ENCODE results near the gene GPR142.
"Not testable (repeated sequence)": the region's sequence is repeated elsewhere in the genome, so short reads cannot be mapped to it uniquely, and the experiment has no call there.

Gene GPR142

DNA sequence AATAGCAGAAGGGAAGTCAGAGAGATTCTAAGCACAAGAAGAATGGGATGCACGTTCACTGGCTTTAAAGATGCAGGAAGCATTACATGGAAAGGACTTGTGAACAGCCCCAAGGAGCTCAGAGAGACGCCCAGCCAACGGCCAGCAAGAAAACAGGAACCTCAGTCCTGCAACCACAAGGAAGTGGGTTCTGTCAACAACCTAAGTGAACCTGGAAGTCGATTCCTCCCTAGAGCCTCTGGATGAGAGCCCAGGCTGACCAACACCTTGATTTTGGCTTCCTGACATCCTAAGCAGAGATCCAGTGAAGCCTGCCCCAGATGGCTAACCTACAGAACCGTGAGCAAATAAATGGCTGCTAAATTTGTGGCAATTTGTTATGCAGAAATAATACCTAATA lies 24.5 kb downstream of the GPR142 start:
- no peak for DNase-seq (ENCODE audit: extremely low read depth in 1 of 2, low read depth in 1 of 2)

DNA sequence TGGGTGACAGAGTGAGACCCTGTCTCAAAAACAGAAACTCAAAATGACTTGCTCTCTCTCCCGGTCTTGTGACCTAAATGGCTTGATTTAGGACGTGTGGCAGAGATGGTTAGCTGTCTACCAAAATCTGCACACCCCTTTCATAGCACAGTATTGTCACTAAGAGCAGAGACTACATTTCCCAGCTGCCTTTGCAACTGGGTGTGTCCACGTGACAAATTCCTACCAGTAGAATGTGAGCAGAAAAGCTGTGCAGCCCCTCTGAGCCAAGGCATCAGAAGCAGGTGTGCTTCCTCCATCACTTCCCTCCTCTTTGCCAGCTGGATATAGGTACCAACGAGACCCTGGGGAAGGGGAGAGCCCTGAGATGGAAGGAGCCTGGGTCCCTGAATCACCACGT lies 25.5 kb downstream of the GPR142 start:
- DNase-seq (ENCODE audit: extremely low read depth in 1 of 2, low read depth in 1 of 2) = no peak

DNA sequence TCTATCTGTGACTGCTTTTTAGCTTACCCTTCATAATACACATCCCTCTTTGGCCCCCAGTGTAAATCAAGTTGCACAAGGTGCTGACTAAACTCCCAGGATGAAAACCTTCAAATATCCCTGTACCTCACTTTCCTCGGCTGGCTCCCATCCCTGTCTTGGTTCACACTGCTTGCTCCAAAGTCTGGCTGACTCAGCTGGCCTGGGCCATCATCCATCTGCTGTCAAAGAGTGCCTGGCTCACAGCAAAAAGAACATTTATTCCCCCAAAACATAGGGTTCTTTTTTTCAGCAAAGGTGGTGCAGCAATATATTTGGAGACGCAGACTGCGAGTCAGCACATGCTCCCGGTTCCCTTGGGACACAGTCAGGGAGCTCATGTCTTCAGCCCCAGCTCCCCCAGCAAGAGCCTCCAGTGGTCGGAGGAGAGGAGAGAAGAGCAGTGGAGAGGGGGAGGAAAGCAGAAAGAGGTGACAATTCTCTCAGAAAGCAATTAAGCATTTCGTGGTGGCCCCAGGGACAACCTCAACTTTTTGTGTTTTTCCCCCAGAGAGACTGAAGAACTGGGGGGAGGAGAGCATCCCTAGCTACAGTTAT lies 26.1 kb downstream of the GPR142 start:
- no peak for DNase-seq (ENCODE audit: extremely low read depth in 1 of 2, low read depth in 1 of 2)

DNA sequence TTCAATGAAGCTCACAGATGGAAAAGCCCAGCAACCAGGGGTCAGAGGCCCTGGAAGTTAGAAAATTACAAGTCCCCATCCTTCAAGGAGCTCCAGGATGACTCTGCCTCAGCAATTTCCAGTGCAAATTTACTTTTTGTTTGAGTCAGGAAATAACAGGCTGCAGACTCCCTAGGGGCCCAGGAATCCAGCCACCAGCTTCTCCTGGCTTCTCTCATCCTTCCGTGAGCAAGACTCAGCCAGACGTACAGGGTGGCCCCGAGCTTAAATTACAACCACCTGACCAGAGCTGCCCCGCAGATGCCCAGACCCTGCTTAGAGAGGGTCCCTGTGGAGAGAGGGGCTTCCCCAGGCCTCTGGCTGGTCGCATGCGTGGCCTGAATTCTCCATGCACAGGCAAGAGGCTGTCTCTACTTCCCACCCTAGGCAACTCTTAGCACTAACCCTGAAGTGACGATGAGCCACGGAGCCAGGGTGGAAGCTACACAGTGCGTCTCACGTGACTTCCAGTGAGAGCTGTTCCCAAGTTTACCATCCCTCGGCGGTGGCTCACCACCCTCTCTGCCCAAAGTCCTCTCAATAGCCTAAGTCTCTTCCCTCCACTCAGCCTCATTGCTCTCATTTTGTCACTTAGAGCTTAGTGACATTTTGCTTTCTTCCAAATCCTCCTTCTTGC lies 27.1 kb downstream of the GPR142 start:
- no peak for DNase-seq (ENCODE audit: extremely low read depth in 1 of 2, low read depth in 1 of 2)

DNA sequence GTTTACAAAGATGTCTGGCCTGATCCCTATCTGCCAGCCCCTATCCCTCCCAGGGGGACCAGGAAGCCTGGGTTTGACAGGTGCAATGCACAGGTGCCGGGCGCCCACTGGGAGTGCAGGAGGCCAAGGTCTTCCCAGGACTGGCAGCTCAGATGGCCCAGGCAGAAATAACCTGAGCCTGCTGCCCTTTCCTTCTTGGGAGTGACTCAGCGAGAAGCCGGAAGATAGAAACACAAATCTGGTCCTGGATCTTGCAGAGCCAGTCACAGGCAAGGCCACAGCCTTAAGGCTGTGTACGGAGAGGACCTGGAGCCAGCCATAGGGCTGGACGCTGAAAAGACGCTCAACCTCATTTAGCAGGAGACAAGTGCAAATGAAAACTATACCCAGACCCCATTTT lies 27.7 kb downstream of the GPR142 start:
- DNase-seq (ENCODE audit: extremely low read depth in 1 of 2, low read depth in 1 of 2) = no peak

DNA sequence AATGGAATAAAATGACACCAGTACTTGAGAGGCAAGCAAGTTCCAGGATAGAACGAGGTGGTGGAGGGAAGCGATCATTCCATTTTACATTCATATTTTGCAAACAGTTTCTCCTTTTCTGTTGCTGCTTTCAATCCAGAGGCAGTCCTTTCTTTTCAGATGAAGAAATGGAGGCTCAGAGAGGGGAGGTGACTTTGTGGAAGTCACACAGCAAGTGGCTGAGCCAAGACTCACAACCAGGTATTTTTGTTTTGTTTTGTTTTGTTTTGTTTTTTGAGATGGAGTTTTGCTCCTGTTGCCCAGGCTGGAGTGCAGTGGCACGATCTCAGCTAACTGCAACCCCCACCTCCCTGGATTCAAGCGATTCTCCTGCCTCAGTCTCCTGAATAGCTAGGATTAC lies 29.3 kb downstream of the GPR142 start:
- DNase-seq (ENCODE audit: extremely low read depth in 1 of 2, low read depth in 1 of 2) = no peak

DNA sequence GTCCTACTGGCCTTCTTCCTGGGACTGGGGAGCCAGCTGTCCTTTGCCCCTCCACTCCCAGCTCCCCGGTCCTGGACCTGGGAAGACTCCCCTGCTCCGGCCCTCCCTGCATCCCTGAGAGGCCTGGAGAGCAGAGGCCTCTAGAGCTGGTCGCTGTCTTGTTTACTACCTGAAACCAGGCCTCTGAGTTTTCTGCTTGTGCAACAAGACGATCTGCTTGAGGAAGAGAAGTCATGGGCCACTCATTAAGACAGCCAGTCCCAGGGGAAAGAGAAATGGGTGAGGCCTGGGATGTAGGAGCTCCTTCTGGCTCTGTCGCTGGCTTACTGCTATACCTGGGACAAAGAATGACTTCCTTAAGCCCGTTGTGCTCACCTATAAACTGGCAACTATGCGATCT lies 34.7 kb downstream of the GPR142 start:
- no peak for DNase-seq (ENCODE audit: extremely low read depth in 1 of 2, low read depth in 1 of 2)

DNA sequence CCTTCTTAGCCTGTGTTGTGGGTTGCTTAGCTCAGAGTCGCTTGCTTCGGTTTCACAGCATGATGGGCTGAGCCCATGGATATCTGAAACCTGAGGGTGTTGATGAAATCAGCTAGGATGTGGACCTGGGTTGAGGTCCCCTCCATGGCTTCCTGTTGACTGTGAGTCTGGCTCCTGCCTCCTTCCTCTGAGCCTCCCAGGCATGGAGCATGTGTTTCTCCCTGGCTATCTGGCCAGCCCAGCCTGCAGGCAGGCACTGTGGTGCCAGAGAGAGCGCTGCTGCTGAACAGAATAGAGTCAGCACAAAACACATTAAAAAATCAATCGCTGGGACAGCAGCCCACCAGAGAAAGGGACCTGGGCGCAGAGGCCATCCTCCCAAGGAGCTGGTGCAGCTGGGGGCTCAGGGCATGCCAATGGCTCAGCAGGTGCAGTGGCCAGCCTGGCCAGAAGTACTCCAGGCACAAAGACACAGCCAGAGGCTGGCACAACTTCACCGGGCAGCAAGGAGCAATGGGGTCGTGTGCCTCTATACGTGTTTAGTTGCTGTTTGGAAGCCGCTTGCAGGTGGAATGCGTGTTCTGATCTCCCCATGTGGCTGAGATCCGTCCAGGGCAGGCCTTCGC lies 36.3 kb downstream of the GPR142 start:
- DNase-seq (ENCODE audit: extremely low read depth in 1 of 2, low read depth in 1 of 2) = no peak

DNA sequence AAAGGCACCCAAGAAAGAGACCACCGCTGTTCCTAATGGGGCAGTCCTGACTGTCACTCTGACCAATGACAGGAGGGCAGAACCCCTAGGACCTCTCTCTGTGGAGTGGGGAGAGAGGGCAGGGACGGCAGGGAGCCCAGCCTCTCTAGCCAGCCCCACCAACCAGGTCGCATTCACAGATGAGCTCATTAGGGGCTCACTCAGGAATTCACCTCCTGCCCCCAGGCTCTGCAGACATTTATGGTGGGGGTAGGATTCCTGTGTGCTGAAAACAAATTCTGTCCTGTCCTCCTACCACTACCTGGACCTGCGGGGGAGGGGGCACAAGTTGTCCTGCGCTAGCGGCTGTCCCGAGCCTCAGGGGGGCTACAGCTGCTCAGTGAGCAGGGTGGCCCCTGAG lies 36.9 kb downstream of the GPR142 start:
- no peak for DNase-seq (ENCODE audit: extremely low read depth in 1 of 2, low read depth in 1 of 2)

DNA sequence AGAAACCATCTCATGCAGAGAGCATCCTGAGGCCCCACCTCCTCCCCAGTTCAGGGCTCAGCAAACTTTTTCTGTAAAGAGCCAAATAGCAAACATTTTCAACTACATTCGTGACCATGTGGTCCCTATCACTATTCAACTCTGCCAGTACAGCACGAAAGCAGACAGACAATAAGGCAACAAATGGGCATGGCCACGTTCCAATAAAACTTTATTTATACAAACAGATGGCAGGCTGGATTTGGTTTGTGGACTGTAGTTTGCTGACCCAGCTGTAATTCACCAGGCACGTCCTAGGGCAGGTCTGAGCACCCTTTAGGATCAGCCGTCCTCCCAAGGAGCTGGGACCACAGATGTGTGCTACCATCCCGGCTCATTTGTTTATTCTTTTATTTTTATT lies 37.5 kb downstream of the GPR142 start:
- DNase-seq (ENCODE audit: extremely low read depth in 1 of 2, low read depth in 1 of 2) = no peak

DNA sequence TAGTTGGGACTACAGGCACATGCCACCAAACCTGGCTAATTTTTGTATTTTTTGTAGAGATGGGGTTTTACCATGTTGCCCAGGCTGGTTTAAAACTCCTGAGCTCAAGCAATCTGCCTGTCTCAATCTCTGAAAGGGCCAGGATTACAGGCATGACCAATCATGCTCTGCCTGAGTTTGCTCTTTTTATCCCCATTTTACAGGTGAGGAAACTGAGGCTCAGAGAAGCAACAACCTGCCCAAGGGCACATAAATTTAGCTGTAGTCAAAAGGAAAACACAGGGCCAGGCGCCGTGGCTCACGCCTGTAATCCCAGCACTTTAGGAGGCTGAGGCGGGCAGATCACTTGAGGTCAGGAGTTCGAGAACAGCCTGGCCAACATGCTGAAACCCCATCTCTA lies 38.0 kb downstream of the GPR142 start:
- not testable (repeated sequence) for DNase-seq (ENCODE audit: extremely low read depth in 1 of 2, low read depth in 1 of 2)

DNA sequence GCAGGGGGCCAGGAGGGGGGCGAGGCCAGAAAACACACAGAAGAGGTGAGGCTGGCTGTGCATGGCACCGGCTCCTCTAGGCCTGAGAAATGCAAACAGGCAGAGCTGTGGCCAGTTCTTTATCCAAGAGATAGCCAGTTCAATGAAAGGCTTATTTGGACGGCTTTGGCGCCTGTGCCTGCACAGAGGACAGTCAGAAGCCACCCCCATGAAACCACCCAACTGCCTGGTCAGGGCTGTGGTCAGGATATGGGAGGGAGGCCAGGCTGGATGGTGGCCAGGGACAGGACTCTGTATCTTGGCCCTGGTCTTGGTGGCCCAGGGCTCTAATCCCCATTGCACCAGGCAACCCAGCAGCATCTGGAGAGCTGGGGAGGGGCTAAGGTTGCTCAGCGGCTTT lies 40.1 kb downstream of the GPR142 start:
- DNase-seq (ENCODE audit: extremely low read depth in 1 of 2, low read depth in 1 of 2) = no peak

DNA sequence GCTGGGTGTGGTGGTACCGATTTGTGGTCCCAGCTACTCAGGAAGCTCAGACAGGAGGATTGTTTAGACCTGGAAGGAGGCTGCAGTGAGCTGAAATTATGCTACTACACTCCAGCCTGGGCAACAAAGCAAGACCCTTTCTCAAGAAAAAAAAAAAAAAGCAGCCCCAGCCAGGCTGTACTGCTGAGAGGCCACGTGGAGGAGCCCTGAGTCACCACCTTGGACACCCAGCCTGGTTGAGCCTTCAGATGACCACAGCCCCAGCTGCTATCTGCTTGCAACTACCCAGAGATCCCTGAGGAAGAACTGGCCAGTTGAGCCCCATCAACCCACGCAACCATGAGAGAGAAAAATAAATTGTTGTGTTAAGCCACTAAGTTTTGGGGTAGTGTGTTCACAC lies 41.0 kb downstream of the GPR142 start:
- no peak for DNase-seq (ENCODE audit: extremely low read depth in 1 of 2, low read depth in 1 of 2)

DNA sequence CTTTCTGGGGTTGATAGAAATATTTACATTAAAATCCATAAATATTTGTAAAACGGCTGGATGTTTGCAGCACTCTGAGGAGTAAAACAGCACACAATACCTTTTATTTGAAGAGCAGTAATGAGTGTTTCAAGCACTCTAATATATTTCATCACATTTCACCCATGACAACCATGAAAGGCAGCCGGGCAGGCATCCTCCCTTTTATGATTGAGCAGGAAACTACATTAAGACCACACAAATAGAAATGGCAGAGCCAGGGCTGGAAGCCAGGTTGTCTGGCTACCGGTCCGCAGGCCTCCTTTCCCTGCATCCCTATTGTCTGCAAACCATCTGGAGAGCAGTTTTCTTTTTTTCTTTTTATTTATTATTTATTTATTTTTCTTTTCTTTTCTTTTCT lies 41.5 kb downstream of the GPR142 start:
- DNase-seq (ENCODE audit: extremely low read depth in 1 of 2, low read depth in 1 of 2) = no peak

DNA sequence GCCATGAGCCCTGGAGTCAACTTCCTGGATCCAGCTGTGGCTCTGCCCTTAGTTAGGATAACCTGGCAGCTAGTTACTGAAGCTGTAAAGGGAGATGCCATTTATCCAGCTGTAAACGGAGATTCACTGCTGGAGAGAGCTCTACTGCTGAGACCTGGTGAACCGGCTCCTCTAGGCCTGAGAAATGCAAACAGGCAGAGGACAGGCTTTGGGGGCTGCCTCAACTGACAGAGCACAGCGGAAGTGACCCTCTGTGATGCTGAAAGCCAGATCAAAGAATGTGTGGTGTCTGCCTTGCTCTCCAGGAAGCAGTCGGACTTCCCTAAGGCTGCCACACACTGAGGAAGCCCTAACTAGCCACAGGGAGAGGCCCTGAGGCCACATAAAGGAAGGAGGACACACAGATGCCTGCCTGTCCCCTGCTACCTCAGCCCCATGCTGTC lies 42.7 kb downstream of the GPR142 start:
- no peak for DNase-seq (ENCODE audit: extremely low read depth in 1 of 2, low read depth in 1 of 2)

DNA sequence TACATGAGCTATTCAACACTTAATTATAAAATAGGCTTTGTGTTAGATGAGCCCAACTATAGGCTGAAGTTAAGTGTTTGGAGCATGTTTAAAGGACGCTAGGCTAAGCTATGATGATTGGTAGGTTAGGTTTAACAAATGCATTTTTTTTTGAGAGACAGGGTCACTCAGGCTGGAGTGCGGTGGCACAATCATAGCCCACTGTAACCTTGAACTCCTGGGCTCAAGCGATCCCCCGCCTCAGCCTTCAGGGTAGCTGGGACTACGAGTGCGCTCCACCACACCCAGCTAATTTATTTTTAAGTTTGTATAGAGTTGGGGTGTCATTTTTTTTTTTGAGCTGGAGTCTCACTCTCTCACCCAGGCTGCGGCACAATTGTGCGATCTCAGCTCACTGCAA lies 45.3 kb downstream of the GPR142 start:
- DNase-seq (ENCODE audit: extremely low read depth in 1 of 2, low read depth in 1 of 2) = no peak

DNA sequence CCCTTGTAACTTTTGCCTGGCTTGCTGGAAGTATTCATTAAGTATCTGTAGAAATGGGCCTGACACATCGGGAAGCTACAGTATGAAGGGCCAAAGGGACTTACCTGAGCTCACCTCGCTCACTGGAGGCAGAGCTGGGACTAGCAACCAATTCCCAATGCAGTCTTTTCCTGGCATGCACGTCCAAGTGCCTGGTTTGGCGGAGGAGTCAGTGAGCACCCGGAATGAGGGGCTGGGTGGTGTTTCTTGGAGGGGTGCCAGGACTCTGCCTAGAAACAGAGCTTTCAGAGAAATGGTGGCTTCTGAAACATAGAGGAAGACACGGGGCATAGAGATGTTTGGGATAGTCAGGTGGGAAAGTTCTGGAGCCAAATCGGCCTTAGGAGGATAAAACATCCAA lies 46.2 kb downstream of the GPR142 start:
- no peak for DNase-seq (ENCODE audit: extremely low read depth in 1 of 2, low read depth in 1 of 2)

DNA sequence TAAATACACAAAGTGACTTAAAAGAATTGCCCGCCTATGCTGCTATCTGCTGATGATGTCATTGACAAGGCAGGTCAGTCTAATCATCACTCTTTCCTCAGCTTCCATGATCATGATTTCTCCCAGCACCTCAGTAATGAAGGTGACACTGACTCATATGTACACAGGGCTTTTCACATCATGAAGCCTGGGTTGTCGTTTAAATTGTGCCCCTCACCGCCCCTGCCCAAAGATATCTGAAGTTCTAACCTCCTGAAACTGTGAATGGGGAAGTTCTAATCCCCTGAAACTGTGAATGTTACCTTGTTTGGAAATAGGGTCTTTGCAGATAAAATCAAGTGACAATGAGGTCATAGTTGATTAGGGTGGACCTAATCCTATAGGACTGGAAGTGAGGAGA lies 47.2 kb downstream of the GPR142 start:
- DNase-seq (ENCODE audit: extremely low read depth in 1 of 2, low read depth in 1 of 2) = no peak

DNA sequence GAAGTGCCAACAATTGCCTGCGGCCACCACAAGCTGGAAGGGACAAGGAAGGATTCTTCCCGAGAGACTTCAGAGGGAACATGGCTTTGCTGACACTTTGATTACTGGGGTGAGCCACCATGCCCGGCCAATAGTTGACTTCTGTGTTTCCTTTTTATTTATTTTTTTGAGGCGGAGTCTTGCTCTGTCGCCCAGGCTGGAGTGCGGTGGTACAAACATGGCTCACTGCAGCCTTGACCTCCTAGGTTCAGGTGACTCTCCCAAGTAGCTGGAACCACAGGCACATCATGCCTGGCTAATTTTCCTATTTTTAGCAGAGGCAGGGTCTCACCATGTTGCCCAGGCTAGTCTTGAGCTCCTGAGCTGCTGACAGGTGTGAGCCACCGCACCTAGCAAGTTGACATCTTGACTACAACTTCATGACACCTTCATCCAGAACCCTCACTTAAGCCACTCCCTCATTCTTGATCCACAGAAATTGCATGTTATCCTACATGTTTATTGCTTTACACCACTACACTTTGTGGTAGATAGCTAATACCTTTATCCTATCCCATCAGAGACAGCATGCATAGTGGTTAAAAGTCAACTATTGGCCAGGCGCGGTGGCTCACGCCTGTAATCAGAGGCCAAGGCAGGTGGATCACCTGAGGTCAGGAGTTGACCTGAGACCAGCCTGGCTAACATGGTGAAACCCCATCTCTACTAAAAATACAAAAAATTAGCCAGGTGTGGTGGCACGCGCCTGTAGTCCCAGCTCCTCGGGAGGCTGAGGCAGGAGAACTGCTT lies 48.5 kb downstream of the GPR142 start:
- DNase-seq (ENCODE audit: extremely low read depth in 1 of 2, low read depth in 1 of 2) = no peak

DNA sequence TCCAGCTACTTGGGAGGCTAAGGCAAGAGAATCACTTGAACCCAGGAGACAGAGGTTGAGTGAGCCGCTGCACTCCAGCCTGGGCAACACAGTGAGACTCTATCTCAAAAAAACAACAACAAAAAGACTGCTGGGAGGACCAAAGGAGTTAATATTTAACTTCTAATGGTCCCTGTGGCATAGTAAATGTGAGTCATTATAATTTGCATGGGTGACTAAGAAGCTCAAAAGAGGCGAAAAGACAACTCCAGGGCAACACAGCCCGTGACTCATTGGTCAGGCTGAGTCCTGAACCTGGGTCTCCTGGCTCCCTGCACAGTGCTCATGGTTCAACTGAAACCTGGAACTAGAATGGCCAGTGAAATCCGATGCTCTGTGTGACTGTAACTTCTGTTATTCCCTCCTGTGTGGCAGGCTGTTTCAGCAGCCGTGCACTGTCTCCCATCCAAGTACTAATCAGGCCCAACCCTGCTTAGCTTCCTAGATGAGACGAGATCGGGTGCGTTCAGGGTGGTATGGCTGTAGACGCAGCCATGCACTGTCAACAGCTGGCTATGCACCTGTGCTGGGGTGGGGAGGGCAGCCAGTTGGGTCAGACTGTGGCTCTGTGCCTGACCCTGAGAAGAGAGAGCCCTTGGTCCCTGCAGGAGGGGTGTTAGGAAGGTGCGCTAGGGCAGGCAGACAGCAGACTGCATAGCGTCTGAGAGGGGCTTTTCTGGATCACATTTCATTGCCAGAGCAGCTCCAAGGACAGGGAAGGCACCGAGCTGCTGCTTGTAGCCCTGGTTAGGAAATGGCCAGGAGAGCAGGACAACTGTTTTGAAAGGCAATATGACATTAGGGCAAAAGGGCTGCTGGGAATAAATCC lies 50.1 kb downstream of the GPR142 start:
- DNase-seq (ENCODE audit: extremely low read depth in 1 of 2, low read depth in 1 of 2) = no peak

DNA sequence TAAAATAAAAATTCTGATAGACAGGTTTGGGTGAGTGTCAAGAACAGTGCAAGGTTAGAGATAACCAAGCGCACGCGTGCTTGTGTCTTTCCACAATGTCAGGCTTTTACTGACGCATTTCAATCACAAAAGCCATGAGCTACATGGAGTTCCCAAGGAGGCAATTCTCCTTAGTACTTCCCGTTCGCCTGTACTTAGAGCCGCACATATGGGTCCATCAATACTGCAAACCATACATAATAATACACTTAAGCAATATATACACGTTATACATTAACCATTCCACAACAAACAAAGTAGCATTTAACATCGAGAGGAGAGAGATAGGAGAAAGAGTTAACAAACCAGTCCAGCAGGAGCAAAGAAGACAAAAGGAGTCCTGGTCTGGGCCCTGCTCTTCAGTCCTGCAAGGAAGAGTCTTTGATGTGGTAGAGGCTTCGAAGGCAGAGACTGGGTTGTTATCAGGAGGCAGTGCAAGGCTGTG lies 52.7 kb downstream of the GPR142 start:
- no peak for DNase-seq (ENCODE audit: extremely low read depth in 1 of 2, low read depth in 1 of 2)
